HG03342 (cell line): ENCODE results near the gene AK2.
"Not testable (repeated sequence)": the region's sequence is repeated elsewhere in the genome, so short reads cannot be mapped to it uniquely, and the experiment has no call there.

Experiments used
- ATAC-seq: cut with Tn5 transposase; IDR thresholded peaks from one replicate; pipeline ENCODE4 v1.9.1; 2021; ENCODE audit warnings: mild to moderate bottlenecking, moderate library complexity; ENCODE audit not compliant: unreplicated experiment

Gene AK2

DNA sequence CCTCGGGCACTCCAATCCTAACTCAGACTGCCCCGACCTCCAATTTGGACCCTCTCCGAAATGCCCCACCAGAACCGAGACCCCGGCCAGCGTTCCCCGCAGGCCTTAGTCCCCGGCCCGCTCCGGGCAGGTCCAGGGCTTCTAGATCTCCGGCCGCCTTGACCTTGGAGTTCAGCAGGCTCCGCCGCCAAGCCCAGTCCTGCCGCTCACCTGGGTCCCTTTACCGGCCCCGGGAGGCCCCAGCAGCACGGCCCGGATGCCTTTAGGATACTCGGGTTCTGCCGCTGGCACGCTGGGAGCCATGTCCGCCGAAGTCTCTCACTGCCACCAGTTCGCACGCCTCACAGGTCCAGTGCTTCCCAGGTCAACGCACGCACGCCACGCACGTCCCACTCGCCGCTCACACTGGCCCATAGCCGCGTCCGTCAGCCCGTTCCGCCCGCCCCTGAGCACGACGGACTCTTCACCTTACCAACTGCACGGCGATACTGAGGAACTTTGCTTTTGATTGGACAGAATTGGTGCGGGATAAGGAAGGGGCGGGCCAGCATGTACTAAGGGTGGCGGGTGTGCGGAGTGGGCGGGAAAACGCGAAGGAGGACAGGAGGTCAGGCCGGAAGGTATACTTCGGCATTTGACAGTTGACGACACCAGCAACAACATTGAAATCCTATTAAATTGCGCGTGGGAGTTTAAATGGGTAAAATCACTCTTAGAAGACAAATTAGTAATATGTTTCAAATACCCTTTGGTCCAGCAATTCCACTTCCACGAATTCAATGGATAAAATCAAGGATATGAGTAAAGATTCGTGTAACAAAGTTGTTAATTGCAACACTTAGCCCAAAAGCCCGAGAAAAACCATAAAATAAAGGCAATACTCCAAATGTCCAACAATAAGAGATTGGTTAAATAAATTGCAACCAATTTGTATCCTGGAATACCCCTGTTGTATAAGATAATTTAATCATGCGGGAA lies at the start of gene AK2:
TSS of gene AK2 (minus strand) at position 358 of the 978 bp plus-strand sequence. CDS start at position 303, 55 bp downstream.
- peak; percentile 99 for ATAC-seq

GRCh38 chr1:33086384-33086850 lies 49.7 kb upstream of the AK2 start:
- ATAC-seq, result no peak

- ATAC-seq, result no peak
Measured at GRCh38 chr1:33085332-33085731, 48.6 kb upstream of the AK2 start.

DNA sequence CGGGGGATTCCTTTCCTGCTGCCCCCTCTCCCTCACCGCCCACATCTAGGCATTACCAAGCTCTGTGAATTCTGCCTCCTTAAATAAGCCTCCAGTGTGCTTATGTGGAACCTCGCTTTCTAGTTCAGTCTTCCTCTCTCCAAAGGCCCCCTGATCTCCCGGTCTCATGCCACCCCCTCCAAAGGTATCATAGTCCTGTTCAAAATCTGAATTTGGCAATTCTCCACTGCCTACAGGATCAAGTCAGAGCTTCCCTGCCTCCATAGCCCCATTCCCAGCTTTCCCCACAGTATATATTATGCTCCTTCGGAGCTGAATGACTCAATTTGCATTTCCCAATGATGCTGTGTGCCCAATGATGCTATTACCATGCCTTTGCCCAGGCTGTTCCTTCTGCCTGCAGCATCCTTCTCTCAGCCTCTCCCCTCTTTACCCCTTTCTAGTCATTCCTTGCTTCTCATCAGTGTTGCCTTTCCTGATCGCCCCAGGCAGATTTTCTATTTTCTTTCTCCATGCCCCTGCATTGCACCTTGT lies 46.0 kb upstream of the AK2 start:
- no peak for ATAC-seq

- ATAC-seq, result no peak
Measured at GRCh38 chr1:33081554-33082305, 45.0 kb upstream of the AK2 start.

GRCh38 chr1:33080885-33081553 lies 44.3 kb upstream of the AK2 start, which contains the start of gene AZIN2:
AZIN2 (plus strand) TSS chr1:33081153; CDS start chr1:33082250, 1,097 bp downstream.
- ATAC-seq, result peak; percentile 97

GRCh38 chr1:33080373-33080772 lies 43.7 kb upstream of the AK2 start:
- no peak for ATAC-seq

GRCh38 chr1:33078030-33078591 lies 41.4 kb upstream of the AK2 start:
- no peak for ATAC-seq

DNA sequence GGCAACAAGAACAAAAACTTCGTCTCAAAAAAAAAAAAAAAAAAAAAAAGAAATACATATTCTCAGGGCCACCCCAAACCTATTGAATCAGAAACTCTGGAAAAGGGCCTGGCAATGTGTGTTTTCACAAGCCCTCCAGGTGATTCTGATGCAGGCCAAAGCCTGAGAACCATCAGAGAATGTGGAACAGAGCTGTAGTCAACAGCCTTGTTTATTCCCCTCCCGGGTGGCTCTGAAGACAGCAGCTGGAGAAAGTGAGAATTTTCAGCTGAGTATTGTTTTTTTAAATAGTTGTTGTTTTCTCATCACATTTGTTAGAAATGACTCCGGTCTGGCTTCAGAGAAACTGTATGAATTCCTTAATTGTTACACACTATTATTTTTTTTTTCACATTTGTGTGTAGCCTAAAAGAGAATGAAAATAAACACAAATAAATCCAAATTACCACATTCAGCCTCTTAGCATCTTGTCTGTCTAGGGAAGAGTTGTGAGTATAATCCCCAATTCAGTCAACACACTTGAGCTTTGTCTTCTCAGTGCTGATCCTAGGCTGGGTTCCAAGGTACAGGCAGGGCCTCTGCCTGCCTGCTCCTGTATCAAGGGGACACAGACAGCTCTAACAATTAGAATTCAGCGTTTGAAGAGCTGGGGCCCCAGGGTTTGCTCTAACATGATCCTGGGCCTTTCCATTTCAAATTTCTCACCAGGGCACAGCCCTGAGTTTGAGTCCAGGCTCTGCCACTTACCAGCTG lies 37.7 kb upstream of the AK2 start:
- ATAC-seq, result no peak

GRCh38 chr1:33072707-33073106 lies 36.0 kb upstream of the AK2 start:
- ATAC-seq, result no peak

DNA sequence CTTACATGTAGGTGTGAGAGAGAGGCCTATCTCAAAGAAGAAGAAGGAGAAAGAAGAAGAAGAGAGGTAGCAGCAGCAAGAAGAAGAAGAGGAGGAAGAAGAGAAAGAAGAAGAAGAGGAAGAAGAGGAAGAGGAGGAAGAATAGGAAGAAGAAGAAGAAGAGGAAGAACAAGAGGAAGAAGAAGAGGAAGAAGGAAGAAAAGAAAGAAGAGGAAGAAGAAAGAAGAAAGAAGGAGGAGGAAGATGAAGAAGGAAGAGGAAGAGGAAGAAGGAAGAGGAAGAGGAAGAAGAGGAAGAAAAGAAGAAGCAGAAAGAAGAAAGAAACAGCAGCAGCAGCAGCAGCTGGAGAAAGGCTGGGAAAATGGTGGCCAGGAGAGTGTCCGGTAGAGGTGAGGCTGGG lies 33.9 kb upstream of the AK2 start:
- no peak for ATAC-seq

DNA sequence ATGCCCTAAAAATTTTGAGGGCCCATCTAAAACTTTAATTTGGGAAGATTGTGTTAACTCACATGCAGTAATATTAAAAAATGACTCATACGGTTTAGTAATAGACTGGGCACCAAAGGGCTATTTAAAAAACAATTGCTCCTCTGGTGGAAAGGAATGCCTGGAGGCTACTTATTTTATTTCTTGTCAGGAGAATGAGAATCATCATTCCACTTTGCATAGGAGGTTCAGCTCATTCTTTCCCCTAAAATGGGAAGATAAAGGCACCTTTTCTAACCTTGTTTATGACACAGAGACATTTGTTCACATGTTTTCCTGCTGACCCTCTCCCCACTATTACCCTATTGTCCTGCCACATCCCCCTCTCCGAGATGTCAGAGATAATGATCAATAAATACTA lies 31.4 kb upstream of the AK2 start:
- not testable (repeated sequence) for ATAC-seq

- not testable (repeated sequence) for ATAC-seq
Measured at GRCh38 chr1:33066477-33066876, 29.8 kb upstream of the AK2 start.

- ATAC-seq, result no peak
Measured at GRCh38 chr1:33065301-33065700, 28.6 kb upstream of the AK2 start.

DNA sequence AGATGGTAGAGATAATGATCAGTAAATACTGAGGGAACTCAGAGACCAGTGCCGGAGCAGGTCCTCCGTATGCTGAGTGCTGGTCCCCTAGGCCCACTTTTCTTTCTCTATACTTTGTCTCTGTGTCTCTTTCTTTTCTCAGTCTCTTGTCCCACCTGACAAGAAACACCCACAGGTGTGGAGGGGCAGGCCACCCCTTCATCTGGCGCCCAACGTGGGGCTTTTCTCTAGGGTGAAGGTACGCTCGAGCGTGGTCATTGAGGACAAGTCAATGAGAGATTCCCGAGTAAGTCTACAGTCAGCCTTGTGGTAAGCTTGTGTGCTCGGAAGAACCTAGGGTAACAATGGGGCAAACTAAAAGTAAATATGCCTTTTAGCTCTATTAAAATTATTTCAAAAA lies 27.6 kb upstream of the AK2 start:
- ATAC-seq, result not testable (repeated sequence)

DNA sequence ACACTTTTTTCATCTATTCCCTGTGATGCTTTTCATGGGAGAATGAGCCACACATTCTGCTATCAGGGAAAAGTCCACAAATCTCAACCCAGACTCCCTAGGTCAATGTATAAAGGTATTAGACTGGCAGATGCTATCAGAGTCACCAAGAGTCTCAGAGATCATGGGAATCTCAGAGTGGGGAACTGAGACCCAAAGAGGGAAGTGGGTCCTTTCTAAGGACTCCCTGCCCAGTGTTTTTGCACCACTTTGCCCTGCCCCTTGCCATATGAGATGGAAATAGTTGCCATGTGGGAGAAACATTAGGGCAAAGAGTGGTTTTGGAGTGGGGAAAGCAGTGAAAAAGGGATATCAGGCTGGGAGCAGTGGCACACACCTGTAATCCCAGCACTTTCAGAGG lies 25.2 kb upstream of the AK2 start:
- ATAC-seq, result no peak

GRCh38 chr1:33060579-33061083 lies 23.9 kb upstream of the AK2 start:
- ATAC-seq, result no peak

- ATAC-seq, result no peak
Measured at GRCh38 chr1:33057095-33057494, 20.4 kb upstream of the AK2 start.

DNA sequence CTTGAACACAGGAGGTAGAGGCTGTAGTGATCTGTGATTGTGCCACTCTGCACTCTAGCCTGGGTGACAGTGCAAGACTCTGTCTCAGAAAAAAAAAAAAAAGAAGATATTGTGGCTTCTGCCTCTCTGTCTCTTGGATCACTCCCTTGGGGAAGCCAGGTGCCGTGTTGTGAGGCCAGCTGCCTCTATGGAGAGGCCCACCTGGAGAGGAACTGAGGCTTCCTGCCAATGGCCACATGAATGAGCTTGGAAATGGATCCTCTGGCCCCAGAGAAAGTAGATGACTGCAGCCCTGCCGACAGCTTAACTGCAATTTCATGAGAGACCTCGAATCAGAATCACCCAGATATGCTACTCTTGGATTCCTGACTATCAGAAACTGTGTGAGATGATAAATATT lies 19.7 kb upstream of the AK2 start:
- no peak for ATAC-seq
